ENCODE data around the gene TM7SF2. TPM values are rescaled to one million over a fixed set of nuclear protein-coding genes. Genes with fewer than 3 reads are reported as not detected.

Gene TM7SF2
- total RNA-seq, 4 donors from 2014 or later: 13.6 to 93.0 (median 41.5) TPM

DNA sequence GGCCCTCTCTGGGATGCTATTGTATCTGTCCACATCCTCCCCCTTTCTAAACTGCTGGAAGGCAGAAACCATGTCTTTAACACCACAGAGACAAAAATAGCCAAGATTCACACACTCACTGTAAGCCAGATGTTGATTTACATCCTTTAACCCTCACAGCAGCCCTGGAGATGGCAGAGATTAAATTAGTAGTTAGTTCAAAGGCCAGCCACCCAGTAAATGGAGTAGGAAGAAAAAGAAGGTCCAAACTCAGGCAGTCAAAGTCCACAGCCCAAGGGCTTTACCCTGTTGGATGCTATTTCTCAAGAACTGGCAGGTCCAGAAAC, 8.0 kb downstream of the TM7SF2 start:
- Histone ChIP-seq H3K36me3 (peaks cover 0 to 57% (median 13%) of the 10 kb centered on the region in 3 donors), H3K27me3 (no peaks in the 10 kb centered on the region), H3K4me3 (no peak overlapping the region), H3K9me3 (no peaks in the 10 kb centered on the region), H3K27ac (peak overlapping the region in 1 of 4 donors; percentile 8), H3K4me1 (peaks cover 0 to 60% (median 22%) of the 10 kb centered on the region in 4 donors)
- no peak for DNase-seq (ENCODE audit: low spot score in 2 of 2)
- no peak for TF ChIP-seq POLR2A (IDR thresholded peaks at IDR 0.05)
- no peak for TF ChIP-seq EP300 (IDR thresholded peaks at IDR 0.05)
- no peak for TF ChIP-seq CTCF (IDR thresholded peaks at IDR 0.05)

DNA sequence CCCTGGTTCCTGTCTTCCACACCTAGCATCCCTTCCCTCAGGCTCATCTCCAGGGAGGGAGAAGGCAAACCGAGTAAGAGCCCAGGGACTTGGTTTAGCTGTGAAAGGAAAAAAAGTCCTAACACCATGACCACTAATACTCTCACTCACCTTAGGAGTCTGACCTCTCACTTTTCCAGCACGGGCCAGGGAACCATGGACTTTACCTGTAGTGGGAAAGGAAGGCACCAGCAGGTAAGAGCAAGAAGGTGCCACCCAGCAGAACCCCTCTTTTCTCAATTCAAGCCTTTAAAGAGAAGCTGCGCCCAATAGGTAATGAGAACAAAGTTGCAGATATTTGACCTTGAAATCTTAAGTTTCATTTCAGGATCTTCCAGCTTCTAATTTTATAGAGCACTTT, 9.2 kb downstream of the TM7SF2 start:
- WGBS, 2 donors: 80 to 83% methylated on average over 3 of the region's 3 CpGs
- H3K27ac ChIP-seq: peak overlapping the region; percentile 81 to 98 (median 92)
- peaks cover 0 to 57% (median 17%) of the 10 kb centered on the region in 3 donors for H3K36me3 ChIP-seq
- no peaks in the 10 kb centered on the region for H3K27me3 ChIP-seq
- H3K4me1 ChIP-seq: peaks cover 0 to 57% (median 22%) of the 10 kb centered on the region in 4 donors
- peak overlapping the region; percentile 65 to 92 (median 87) for H3K4me3 ChIP-seq
- H3K9me3 ChIP-seq: no peaks in the 10 kb centered on the region
- no peak for DNase-seq (ENCODE audit: low spot score in 2 of 2)
- TF ChIP-seq EP300 (IDR thresholded peaks at IDR 0.05) (no peak), POLR2A (IDR thresholded peaks at IDR 0.05) (no peak), CTCF (IDR thresholded peaks at IDR 0.05) (no peak)

DNA sequence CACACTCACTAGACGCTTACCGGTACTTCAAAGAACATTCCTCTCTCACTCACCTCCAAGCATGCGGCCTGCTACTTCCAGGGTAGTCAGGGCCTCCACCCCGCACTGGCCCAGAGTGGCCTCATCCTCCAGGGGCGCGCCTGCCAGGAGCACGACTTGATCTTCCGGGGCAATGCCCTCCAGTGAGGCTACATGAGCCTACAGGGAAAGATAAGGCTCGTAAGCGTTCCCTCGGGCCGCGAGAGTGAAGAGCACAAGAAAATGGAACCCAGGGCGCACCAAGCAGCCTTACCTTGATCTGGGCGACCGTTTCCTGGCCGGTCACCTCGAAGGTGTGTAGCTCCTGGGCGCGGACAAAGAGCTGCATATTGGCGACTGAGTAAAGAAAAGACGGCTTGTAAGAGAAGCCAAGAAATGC, 9.8 kb downstream of the TM7SF2 start:
- WGBS, 2 donors: 4 to 5% methylated on average over 22 of the region's 22 CpGs
- Histone ChIP-seq H3K4me3 (peak overlapping the region; percentile 65 to 92 (median 87)), H3K27ac (peak overlapping the region; percentile 81 to 98 (median 92)), H3K4me1 (peaks cover 0 to 51% (median 17%) of the 10 kb centered on the region in 4 donors), H3K27me3 (no peaks in the 10 kb centered on the region), H3K9me3 (no peaks in the 10 kb centered on the region), H3K36me3 (peaks cover 0 to 57% (median 19%) of the 10 kb centered on the region in 3 donors)
- TF ChIP-seq EP300 (IDR thresholded peaks at IDR 0.05) (no peak), POLR2A (IDR thresholded peaks at IDR 0.05) (no peak), CTCF (IDR thresholded peaks at IDR 0.05) (no peak)
- no peak for DNase-seq (ENCODE audit: low spot score in 2 of 2)

GRCh38 chr11:65121865-65122696, 10.4 kb downstream of the TM7SF2 start, which contains the start of the genes FAU and MRPL49:
TSS of gene FAU (minus strand) at chr11:65122134. CDS start at chr11:65121813, 321 bp downstream.
TSS of gene MRPL49 (plus strand) at chr11:65122321. CDS start at chr11:65122347, 26 bp downstream.
- H3K27me3 ChIP-seq: no peaks in the 10 kb centered on the region
- peaks cover 0 to 45% (median 11%) of the 10 kb centered on the region in 4 donors for H3K4me1 ChIP-seq
- H3K27ac ChIP-seq: peak within 1 kb of the TSS; percentile 81 to 98 (median 92)
- DNase-seq (ENCODE audit: low spot score in 2 of 2): peak; percentile 95
- TF ChIP-seq CTCF (IDR thresholded peaks at IDR 0.05) (peak in 1 of 5 experiments; percentile 27), EP300 (IDR thresholded peaks at IDR 0.05) (peak; percentile 77 to 98), POLR2A (IDR thresholded peaks at IDR 0.05) (peak; percentile 61 to 92)
- H3K9me3 ChIP-seq: no peaks in the 10 kb centered on the region
- peaks cover 0 to 61% (median 25%) of the 10 kb centered on the region in 3 donors for H3K36me3 ChIP-seq
- WGBS, 2 donors: 0% methylated on average over 41 to 55 of the region's 64 CpGs
- peak within 1 kb of the TSS; percentile 65 to 92 (median 87) for H3K4me3 ChIP-seq
